ENCODE measurements around the gene C5orf22. TPM values are rescaled to one million over a fixed set of nuclear protein-coding genes. Genes with fewer than 3 reads are reported as not detected.
"Not testable (repeated sequence)": the region's sequence is repeated elsewhere in the genome, so short reads cannot be mapped to it uniquely, and the experiment has no call there.

C5orf22 gene
- polyA plus RNA-seq, 3 donors: 30.9 to 36.3 (median 35.0) TPM

GRCh38 chr5:31598640-31599611, 66.8 kb downstream of the C5orf22 start:
- no peak for DNase-seq (ENCODE audit: low read depth in 3 of 3, low spot score in 2 of 3)

GRCh38 chr5:31602305-31602704, 70.2 kb downstream of the C5orf22 start:
- not testable (repeated sequence) for DNase-seq (ENCODE audit: low read depth in 3 of 3, low spot score in 2 of 3)

- DNase-seq (ENCODE audit: low read depth in 3 of 3, low spot score in 2 of 3): no peak
Observed at GRCh38 chr5:31604240-31604639, 72.1 kb downstream of the C5orf22 start.

GRCh38 chr5:31604644-31605043, 72.5 kb downstream of the C5orf22 start:
- DNase-seq (ENCODE audit: low read depth in 3 of 3, low spot score in 2 of 3): no peak

Other genes with a start within 250 kb of the C5orf22 start
- 10 to 100 TPM; 82.7 to 96.2 (median 96.0) TPM for gene DROSHA, start 208 bp upstream of the C5orf22 start, polyA plus RNA-seq (ENCODE audit: insufficient read length in 3 of 3)
- 10 to 100 TPM; 16.9 to 20.2 (median 18.3) TPM for gene PDZD2, start 106.8 kb downstream of the C5orf22 start, polyA plus RNA-seq (ENCODE audit: insufficient read length in 3 of 3)

Measured in right renal cortex interstitium (tissue), 3 donors.